GM21528 (cell line): ENCODE measurements around the gene MAPRE3.

Experiments used
- ATAC-seq: cut with Tn5 transposase; IDR thresholded peaks from one replicate; pipeline ENCODE4 v1.9.1; 2021; ENCODE audit warnings: mild to moderate bottlenecking, moderate library complexity; ENCODE audit not compliant: unreplicated experiment, low FRiP score

The MAPRE3 gene

DNA sequence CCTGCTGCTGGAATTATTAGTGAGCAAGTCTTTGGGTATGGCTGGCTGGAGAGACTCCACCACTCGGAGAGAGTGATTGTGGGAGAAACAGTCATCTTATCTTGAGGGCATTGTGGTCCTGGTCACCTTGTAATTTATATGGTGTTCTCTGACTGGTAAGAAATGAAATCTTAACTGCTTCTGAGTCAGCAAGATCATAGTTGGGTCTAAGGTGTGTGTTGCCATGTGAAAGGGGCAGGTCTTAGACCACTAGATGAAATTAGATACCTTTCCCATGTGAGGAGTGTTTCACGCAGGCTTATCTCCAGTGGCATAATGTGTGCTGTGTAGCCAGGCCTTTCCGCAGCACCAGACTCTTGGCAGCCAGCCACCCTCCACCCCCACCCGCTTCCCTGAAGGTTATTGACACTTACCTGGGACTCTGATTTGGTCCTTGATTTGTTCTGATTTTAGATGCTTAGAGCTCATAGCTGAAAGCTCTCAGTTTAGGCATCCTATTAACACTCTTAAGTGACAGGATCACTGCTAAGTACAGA is 7.7 kb downstream of the MAPRE3 start:
- no peak for ATAC-seq

DNA sequence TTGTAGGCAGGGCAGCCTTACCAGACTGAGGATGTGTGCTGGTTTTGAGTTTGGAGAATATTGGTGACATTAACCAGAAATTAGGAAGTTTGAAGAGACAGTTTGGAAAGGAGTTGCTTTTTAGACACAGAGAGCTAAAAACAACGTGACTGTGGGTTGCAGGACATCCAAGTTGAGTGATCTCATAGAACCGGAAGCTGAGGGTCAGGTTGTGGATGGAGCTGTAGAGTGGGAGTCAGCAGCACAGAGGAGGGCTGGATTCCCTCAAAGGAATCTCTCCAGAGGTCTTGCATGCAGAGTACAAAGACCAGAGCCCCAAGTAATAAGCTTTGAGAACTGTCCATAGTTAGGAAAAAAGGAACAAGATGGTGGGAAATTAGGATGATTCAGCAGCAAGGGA is 9.3 kb downstream of the MAPRE3 start:
- no peak for ATAC-seq

GRCh38 chr2:26980971-26981370 is 10.5 kb downstream of the MAPRE3 start:
- ATAC-seq: no peak

- ATAC-seq: no peak
These were observed 11.8 kb downstream of the MAPRE3 start for GRCh38 chr2:26982102-26982742.

GRCh38 chr2:26983746-26984145 is 13.3 kb downstream of the MAPRE3 start:
- ATAC-seq: no peak

- no peak for ATAC-seq
These were observed 15.4 kb downstream of the MAPRE3 start for GRCh38 chr2:26985807-26986206.

GRCh38 chr2:26986576-26986975 is 16.1 kb downstream of the MAPRE3 start:
- ATAC-seq: no peak

DNA sequence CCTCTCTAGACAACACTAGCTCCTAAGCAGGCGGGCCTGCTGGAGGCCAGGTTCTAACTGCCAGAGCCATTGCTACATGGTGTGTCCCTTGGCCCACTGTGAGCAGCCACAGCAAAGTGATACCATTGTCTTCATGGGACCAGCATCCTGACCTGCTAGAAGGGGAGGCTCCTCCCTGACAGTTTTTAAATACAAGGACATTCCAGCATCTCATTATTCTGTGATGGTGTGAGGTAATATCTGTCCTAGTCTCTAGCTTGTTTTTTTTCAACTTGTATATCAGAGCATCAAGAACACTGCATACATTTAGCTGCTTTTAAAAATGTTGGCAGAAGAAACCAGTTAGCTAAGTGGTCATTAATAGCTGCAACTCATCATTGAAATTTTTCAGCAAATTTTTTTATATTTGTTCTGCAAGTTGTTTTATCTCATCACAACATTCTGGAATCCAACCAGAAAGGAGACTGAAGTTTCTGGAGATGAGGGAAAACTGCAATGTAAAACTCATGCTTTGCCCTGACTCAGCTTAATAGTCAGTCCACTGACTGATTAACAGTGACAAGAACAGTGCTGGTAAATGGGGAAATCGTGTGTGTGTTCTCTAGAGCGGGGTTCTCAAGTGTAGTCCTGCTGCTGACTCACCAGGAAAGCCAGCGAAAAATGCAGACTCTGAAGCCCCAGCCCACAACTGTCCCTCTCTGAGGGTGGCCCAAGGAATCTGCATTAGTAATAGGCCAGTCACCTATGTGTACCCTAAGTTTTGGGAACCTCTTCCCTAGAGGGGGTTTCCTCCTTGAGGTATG is 17.8 kb downstream of the MAPRE3 start:
- no peak for ATAC-seq

DNA sequence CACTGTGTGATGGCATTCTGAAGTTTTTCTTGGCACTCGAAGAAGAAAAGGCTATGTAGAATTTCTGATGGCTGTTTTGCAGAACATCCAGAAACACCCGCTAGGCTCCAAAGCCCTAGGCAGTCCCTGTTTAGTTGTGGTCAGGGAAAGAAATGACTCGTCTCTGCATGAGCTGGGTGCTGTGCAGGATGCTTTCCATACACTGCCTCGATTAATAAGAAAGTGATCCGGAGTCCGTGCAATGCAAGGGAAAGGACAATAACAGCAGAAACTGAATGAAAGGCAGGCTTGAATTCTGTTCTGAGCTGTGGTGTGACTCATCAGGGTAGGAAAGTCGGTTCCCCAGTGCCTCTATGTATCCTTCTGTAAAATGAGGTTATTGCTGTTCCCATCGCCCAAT is 18.7 kb downstream of the MAPRE3 start:
- ATAC-seq: no peak

- no peak for ATAC-seq
These were observed 21.3 kb downstream of the MAPRE3 start for GRCh38 chr2:26991717-26992116.

DNA sequence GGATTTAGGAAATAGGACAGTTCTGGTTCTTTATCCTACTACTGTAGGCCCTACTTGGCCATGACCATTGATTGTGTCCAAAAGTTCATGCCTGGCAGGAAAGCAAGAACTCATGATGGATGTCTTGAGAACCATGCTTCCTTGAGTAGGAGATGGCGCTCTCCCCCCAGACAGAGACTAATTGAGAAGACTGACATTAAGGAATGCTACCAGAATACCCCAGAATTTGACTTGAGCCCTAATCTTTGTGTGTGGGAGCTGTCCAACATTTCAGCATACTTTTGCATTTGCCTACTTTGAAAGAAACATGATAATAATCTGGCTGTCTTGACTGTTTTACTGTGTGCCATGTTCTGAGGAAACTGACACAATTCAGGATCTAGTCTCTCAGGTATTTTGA is 23.3 kb downstream of the MAPRE3 start:
- ATAC-seq: no peak

GRCh38 chr2:26994983-26995382 is 24.5 kb downstream of the MAPRE3 start:
- ATAC-seq: no peak

- ATAC-seq: no peak
These were observed 27.0 kb downstream of the MAPRE3 start for GRCh38 chr2:26997394-26997793.

- ATAC-seq: no peak
These were observed 27.9 kb downstream of the MAPRE3 start for GRCh38 chr2:26998323-26998722.

GRCh38 chr2:27000228-27000627 is 29.8 kb downstream of the MAPRE3 start:
- no peak for ATAC-seq

- no peak for ATAC-seq
These were observed 30.6 kb downstream of the MAPRE3 start for GRCh38 chr2:27000995-27001394.

DNA sequence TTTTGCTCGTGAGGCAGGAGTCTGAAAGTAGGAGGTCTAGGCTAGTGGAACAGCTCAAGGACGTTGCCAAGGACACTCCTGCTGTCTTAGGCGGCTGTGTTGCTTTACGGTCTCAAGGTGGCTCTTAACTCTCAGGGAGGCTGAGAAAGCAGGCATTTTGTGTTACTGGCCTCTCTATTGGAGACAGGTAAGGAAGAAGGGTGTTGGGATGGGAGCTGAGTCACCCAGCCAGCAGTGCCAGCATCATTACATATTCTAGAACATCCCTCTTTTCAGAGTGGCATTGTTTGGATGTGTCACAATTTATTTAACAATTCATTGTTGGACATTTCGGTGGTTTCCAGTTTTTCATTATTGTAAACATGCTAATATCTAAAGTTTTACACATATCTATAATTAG is 31.5 kb downstream of the MAPRE3 start:
- ATAC-seq: no peak

GRCh38 chr2:27003007-27003406 is 32.6 kb downstream of the MAPRE3 start:
- ATAC-seq: no peak

DNA sequence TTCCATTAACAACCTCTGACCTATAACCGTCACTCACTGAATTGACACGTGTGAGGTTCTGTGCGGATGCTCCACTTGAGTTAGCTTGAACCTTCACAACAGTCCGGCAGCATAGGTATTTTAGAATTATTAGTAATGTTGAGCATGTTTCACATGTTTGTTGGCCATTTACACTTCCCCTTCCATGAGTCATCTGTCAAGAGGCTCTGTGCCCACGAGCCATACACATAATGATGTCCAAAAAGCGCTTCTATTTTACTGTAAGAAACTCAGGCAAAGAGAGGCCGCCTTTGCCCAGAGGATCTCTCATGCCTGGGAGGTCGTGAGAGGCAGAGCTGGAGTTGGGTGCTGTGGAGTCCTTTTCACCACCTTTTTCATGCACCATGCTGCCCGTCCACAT is 33.4 kb downstream of the MAPRE3 start:
- no peak for ATAC-seq

GRCh38 chr2:27006602-27007415 is 36.4 kb downstream of the MAPRE3 start:
- ATAC-seq: no peak
